SK-N-SH treated with all-trans-retinoic acid at 6 μM for 48 hours (cell line): ENCODE results near the gene USF3.

Source experiments
- ATAC-seq: fragments of 200-7000 bp; cut with Tn5 transposase; 3 replicates; pipeline ENCODE4 v1.9.1; 2020; ENCODE audit warnings: mild to moderate bottlenecking, moderate library complexity
- ARNTL ChIP-seq: fragments of 450-650 bp; formaldehyde crosslinking; IDR thresholded peaks from 2 replicates; pipeline ENCODE4 v1.5.0; 2020; ENCODE audit warnings: low read depth, mild to moderate bottlenecking, moderate library complexity, borderline replicate concordance
- BACH2 ChIP-seq: fragments of 250-450 bp; sonication (Bioruptor Pico); IDR thresholded peaks from 2 replicates; pipeline ENCODE4 v1.9.0; 2021; ENCODE audit warnings: mild to moderate bottlenecking, borderline replicate concordance
- CSDC2 ChIP-seq: fragments of 250-450 bp; sonication (Bioruptor Pico); IDR thresholded peaks from 2 replicates; pipeline ENCODE4 v1.5.0; 2020; ENCODE audit warnings: mild to moderate bottlenecking, moderate library complexity
- ESRRG ChIP-seq: fragments of 250-450 bp; sonication (Bioruptor Pico); IDR thresholded peaks from 2 replicates; pipeline ENCODE4 v1.6.1; 2021; ENCODE audit warnings: mild to moderate bottlenecking
- GLIS3 ChIP-seq: fragments of 250-450 bp; sonication (Bioruptor Pico); IDR thresholded peaks from 2 replicates; pipeline ENCODE4 v1.5.0; 2020; ENCODE audit warnings: mild to moderate bottlenecking, moderate library complexity
- ISL1 ChIP-seq: fragments of 250-450 bp; sonication (Bioruptor Pico); IDR thresholded peaks from 2 replicates; pipeline ENCODE4 v2.1.2; 2022; ENCODE audit warnings: mild to moderate bottlenecking, moderate library complexity
- OSR1 ChIP-seq: fragments of 250-450 bp; sonication (Bioruptor Pico); IDR thresholded peaks from 2 replicates; pipeline ENCODE4 v1.8.0; 2022; ENCODE audit warnings: moderate library complexity, mild to moderate bottlenecking, inconsistent platforms
- PATZ1 ChIP-seq: fragments of 250-450 bp; sonication (Bioruptor Pico); IDR thresholded peaks from 2 replicates; pipeline ENCODE4 v1.8.0; 2020; ENCODE audit warnings: mild to moderate bottlenecking, moderate library complexity, borderline replicate concordance
- PPARA ChIP-seq: fragments of 250-450 bp; sonication (Bioruptor Pico); IDR thresholded peaks from 2 replicates; pipeline ENCODE4 v1.5.0; 2020; ENCODE audit warnings: mild to moderate bottlenecking, borderline replicate concordance
- RARB ChIP-seq: fragments of 250-450 bp; sonication (Bioruptor Pico); IDR thresholded peaks from 2 replicates; pipeline ENCODE4 v1.8.0; 2021; ENCODE audit warnings: mild to moderate bottlenecking, moderate library complexity
- SNAI2 ChIP-seq: fragments of 250-450 bp; sonication (Bioruptor Pico); IDR thresholded peaks from 2 replicates; pipeline ENCODE4 v1.5.0; 2020; ENCODE audit warnings: mild to moderate bottlenecking, moderate library complexity
- TCF4 ChIP-seq: fragments of 250-450 bp; sonication (Bioruptor Pico); IDR thresholded peaks from 2 replicates; pipeline ENCODE4 v1.8.0; 2021; ENCODE audit warnings: mild to moderate bottlenecking, moderate library complexity, borderline replicate concordance
- TOX ChIP-seq: fragments of 250-450 bp; sonication (Bioruptor Pico); IDR thresholded peaks from 2 replicates; pipeline ENCODE4 v1.8.0; 2021; ENCODE audit warnings: mild to moderate bottlenecking, moderate library complexity, borderline replicate concordance
- TSHZ2 ChIP-seq: fragments of 250-450 bp; sonication (Bioruptor Pico); IDR thresholded peaks from 2 replicates; pipeline ENCODE4 v1.5.0; 2020; ENCODE audit warnings: mild to moderate bottlenecking, moderate library complexity
- ZC3H10 ChIP-seq: fragments of 250-450 bp; sonication (Bioruptor Pico); IDR thresholded peaks from 2 replicates; pipeline ENCODE4 v1.5.1; 2021; ENCODE audit warnings: mild to moderate bottlenecking, moderate library complexity
- ZFP3 ChIP-seq: fragments of 250-450 bp; sonication (Bioruptor Pico); IDR thresholded peaks from 2 replicates; pipeline ENCODE4 v1.5.0; 2020; ENCODE audit warnings: mild to moderate bottlenecking, moderate library complexity
- ZFP30 ChIP-seq: fragments of 450-650 bp; formaldehyde crosslinking; IDR thresholded peaks from 2 replicates; pipeline ENCODE4 v1.5.0; 2022; ENCODE audit warnings: mild to moderate bottlenecking, moderate library complexity
- ZNF565 ChIP-seq: fragments of 450-650 bp; formaldehyde crosslinking; conservative IDR thresholded peaks from 2 replicates; pipeline ENCODE4 v1.5.0; 2020; ENCODE audit warnings: low read depth, mild to moderate bottlenecking, moderate library complexity
- ZNF70 ChIP-seq: fragments of 450-650 bp; formaldehyde crosslinking; IDR thresholded peaks from 2 replicates; pipeline ENCODE4 v1.5.0; 2020; ENCODE audit warnings: mild to moderate bottlenecking, moderate library complexity
- ZNF8 ChIP-seq: fragments of 450-650 bp; formaldehyde crosslinking; IDR thresholded peaks from 2 replicates; pipeline ENCODE4 v1.5.0; 2020; ENCODE audit warnings: mild to moderate bottlenecking, moderate library complexity
- TF ChIP-seq, protein P1 (sequence below): fragments of 250-450 bp; sonication (Bioruptor Pico); IDR thresholded peaks from 2 replicates; pipeline ENCODE4 v1.5.1; 2020; ENCODE audit warnings: low read depth, mild to moderate bottlenecking, moderate library complexity
- TF ChIP-seq, protein P2 (sequence below): fragments of 250-450 bp; sonication (Bioruptor Pico); IDR thresholded peaks from 2 replicates; pipeline ENCODE4 v1.8.0; 2021; ENCODE audit warnings: low read depth, mild to moderate bottlenecking, moderate library complexity, borderline replicate concordance

USF3 gene

GRCh38 chr3:113717818-113718217 lies 21.4 kb upstream of the USF3 start:
- no peak for ATAC-seq
- TF ChIP-seq BACH2 = no peak
- TF ChIP-seq TSHZ2 (CRISPR knock-in tag) = no peak
- TF ChIP-seq RARB (CRISPR knock-in tag) = no peak
- TF ChIP-seq, all 23 proteins: peak for 0

DNA sequence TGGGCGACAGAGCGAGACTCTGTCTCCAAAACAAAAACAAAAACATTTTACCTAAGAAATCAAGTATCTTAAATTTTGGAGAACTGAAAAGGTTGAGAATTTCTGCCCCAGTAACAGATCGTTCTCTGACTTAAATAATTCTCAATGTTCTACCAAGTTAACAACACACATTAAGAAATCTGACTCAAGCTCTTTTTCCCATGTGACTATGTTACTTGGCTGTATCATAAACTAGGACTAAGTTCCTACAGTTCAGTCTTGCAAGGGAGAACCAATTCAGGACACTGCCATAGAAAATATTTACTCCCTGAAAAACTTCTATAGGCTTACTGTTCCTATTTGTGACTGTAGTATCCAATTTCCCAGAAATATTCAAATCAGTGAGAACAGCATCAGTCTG lies 20.9 kb upstream of the USF3 start:
- no peak for ATAC-seq

GRCh38 chr3:113714702-113715101 lies 18.3 kb upstream of the USF3 start:
- no peak for ATAC-seq
- TF ChIP-seq ZC3H10 = no peak
- TF ChIP-seq, protein P1, sequence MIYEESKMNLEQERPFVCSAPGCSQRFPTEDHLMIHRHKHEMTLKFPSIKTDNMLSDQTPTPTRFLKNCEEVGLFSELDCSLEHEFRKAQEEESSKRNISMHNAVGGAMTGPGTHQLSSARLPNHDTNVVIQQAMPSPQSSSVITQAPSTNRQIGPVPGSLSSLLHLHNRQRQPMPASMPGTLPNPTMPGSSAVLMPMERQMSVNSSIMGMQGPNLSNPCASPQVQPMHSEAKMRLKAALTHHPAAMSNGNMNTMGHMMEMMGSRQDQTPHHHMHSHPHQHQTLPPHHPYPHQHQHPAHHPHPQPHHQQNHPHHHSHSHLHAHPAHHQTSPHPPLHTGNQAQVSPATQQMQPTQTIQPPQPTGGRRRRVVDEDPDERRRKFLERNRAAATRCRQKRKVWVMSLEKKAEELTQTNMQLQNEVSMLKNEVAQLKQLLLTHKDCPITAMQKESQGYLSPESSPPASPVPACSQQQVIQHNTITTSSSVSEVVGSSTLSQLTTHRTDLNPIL (CRISPR knock-in tag) = no peak
- no peak for TF ChIP-seq ZNF8
- TF ChIP-seq ZFP30 = no peak
- TF ChIP-seq ESRRG (CRISPR knock-in tag) = no peak
- no peak for TF ChIP-seq TOX (CRISPR knock-in tag)
- no peak for TF ChIP-seq RARB (CRISPR knock-in tag)
- TF ChIP-seq, protein P2, sequence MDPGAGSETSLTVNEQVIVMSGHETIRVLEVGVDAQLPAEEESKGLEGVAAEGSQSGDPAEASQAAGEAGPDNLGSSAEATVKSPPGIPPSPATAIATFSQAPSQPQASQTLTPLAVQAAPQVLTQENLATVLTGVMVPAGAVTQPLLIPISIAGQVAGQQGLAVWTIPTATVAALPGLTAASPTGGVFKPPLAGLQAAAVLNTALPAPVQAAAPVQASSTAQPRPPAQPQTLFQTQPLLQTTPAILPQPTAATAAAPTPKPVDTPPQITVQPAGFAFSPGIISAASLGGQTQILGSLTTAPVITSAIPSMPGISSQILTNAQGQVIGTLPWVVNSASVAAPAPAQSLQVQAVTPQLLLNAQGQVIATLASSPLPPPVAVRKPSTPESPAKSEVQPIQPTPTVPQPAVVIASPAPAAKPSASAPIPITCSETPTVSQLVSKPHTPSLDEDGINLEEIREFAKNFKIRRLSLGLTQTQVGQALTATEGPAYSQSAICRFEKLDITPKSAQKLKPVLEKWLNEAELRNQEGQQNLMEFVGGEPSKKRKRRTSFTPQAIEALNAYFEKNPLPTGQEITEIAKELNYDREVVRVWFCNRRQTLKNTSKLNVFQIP (CRISPR knock-in tag) = no peak

More for the DNA sequence above, 20.9 kb upstream of the USF3 start:
- no peak for TF ChIP-seq SNAI2 (CRISPR knock-in tag)
- TF ChIP-seq, protein P1 (CRISPR knock-in tag) = no peak
- TF ChIP-seq ZNF70 (CRISPR knock-in tag) = no peak
- TF ChIP-seq ZC3H10 = no peak
- no peak for TF ChIP-seq CSDC2
- TF ChIP-seq ZNF565 (CRISPR knock-in tag) = no peak
- no peak for TF ChIP-seq OSR1 (CRISPR knock-in tag)
- no peak for TF ChIP-seq TOX (CRISPR knock-in tag)
- no peak for TF ChIP-seq RARB (CRISPR knock-in tag)
- no peak for TF ChIP-seq TSHZ2 (CRISPR knock-in tag)
- TF ChIP-seq PATZ1 (CRISPR knock-in tag) = no peak
- TF ChIP-seq ARNTL = no peak
- no peak for TF ChIP-seq PPARA
- no peak for TF ChIP-seq ISL1 (CRISPR knock-in tag)
- TF ChIP-seq GLIS3 = no peak
- no peak for TF ChIP-seq ZFP30
- TF ChIP-seq BACH2 = no peak
- no peak for TF ChIP-seq ZFP3
- TF ChIP-seq ZNF8 = no peak
- TF ChIP-seq TCF4 (CRISPR knock-in tag) = no peak
